LoVo (cell line): ENCODE results near the gene ZNF853.
"Not testable (repeated sequence)": the region's sequence is repeated elsewhere in the genome, so short reads cannot be mapped to it uniquely, and the experiment has no call there.

Experiments
- DNase-seq: peaks from one replicate; pipeline ENCODE4 v3.0.0-alpha.2; 2016; ENCODE audit warnings: low spot score

Gene ZNF853

GRCh38 chr7:6606866-6607583 is 8.4 kb upstream of the ZNF853 start:
- no peak for DNase-seq

- DNase-seq = no peak
These were observed 7.8 kb upstream of the ZNF853 start for GRCh38 chr7:6607651-6608051.

- DNase-seq = no peak
These were observed 7.3 kb upstream of the ZNF853 start for GRCh38 chr7:6608081-6608480.

- no peak for DNase-seq
These were observed 6.6 kb upstream of the ZNF853 start for GRCh38 chr7:6608794-6609193.

- no peak for DNase-seq
These were observed 2.6 kb upstream of the ZNF853 start for GRCh38 chr7:6612819-6613218.

GRCh38 chr7:6613706-6614105 is 1.7 kb upstream of the ZNF853 start:
- DNase-seq = no peak

- DNase-seq = no peak
These were observed 529 bp downstream of the ZNF853 start for GRCh38 chr7:6615723-6616555.

GRCh38 chr7:6616854-6617643 is 1.6 kb downstream of the ZNF853 start:
- no peak for DNase-seq

GRCh38 chr7:6618621-6619020 is 3.2 kb downstream of the ZNF853 start:
- DNase-seq = no peak

- DNase-seq = no peak
These were observed 4.6 kb downstream of the ZNF853 start for GRCh38 chr7:6619961-6620360.

- DNase-seq = no peak
These were observed 6.1 kb downstream of the ZNF853 start for GRCh38 chr7:6621195-6622133.

GRCh38 chr7:6622134-6622710 is 6.8 kb downstream of the ZNF853 start:
- DNase-seq = no peak

- DNase-seq = no peak
These were observed 8.3 kb downstream of the ZNF853 start for GRCh38 chr7:6623589-6624245.

GRCh38 chr7:6624246-6624611 is 8.8 kb downstream of the ZNF853 start:
- DNase-seq = no peak

GRCh38 chr7:6628045-6628444 is 12.6 kb downstream of the ZNF853 start:
- DNase-seq = no peak

GRCh38 chr7:6630007-6630849 is 14.8 kb downstream of the ZNF853 start:
- DNase-seq = no peak

- no peak for DNase-seq
These were observed 16.2 kb downstream of the ZNF853 start for GRCh38 chr7:6631605-6632004.

GRCh38 chr7:6634021-6634420 is 18.6 kb downstream of the ZNF853 start:
- no peak for DNase-seq

- not testable (repeated sequence) for DNase-seq
These were observed 19.6 kb downstream of the ZNF853 start for GRCh38 chr7:6634971-6635370.
